ENCODE data around the gene KMT5B. TPM values are rescaled to one million over a fixed set of nuclear protein-coding genes. Genes with fewer than 3 reads are reported as not detected.

KMT5B gene
- total RNA-seq (2012; rRNA removed) = 14.6 and 17.0 TPM in 2 replicates

DNA sequence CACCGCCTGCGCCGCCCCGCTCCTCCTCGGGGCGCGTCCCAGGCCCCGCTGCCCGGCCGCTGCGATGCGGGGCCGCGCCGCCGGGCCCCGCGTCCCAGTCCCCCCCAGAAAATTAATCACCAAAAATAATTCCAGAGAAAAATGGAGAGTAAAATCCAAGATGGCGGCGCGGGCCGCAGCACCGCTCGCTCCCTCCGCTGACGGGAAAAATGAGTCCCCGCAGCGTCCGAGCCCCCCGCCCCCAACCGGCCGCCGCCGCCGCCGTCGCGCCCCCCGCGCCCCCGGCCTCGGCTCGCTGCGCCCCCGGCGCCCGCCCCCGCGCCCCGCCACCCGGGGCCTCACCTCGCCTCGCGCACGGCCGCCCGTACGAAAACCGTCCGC, at the start of gene KMT5B:
TSS of gene KMT5B (minus strand) at position 162 of the 381 bp plus-strand sequence. CDS start 23,220 bp downstream, outside the sequence.
- Histone ChIP-seq H3K4me2 (ENCODE audit: low read length) (peak within 1 kb of the TSS; percentile 99), H3K36me3 (ENCODE audit: insufficient read depth, low read length) (no peaks in the 10 kb centered on the region), H3K9ac (ENCODE audit: low read depth, low read length) (peak within 1 kb of the TSS; percentile 90), H3K4me1 (ENCODE audit: control insufficient read depth, insufficient read depth, low read length) (peaks cover 21% of the 10 kb centered on the region), H3K9me3 (replicated peaks; ENCODE audit: low read length) (no peaks in the 10 kb centered on the region), H3K27me3 (ENCODE audit: control insufficient read depth, insufficient read depth, low read length) (peaks cover 25% of the 10 kb centered on the region), H3K4me3 (ENCODE audit: low read length) (peak within 1 kb of the TSS; percentile 91)

DNA sequence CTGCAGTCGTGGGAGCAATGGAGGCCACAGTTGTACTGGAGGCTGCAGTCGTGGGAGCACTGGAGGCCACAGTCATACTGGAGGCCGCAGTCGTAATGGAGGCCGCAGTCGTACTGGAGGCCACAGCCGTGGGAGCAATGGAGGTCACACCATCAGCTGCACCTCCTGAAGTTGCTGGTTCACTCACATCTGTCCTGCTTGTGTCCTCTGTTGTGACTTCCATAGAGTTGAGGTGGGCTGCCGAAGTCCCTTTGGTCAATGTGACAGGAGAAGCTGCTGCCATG, 49.4 kb upstream of the KMT5B start:
- Histone ChIP-seq H3K4me2 (ENCODE audit: low read length) (no peak overlapping the region), H3K4me1 (ENCODE audit: control insufficient read depth, insufficient read depth, low read length) (peaks cover 2% of the 10 kb centered on the region), H3K36me3 (ENCODE audit: insufficient read depth, low read length) (peaks cover 67% of the 10 kb centered on the region), H3K27me3 (ENCODE audit: control insufficient read depth, insufficient read depth, low read length) (no peaks in the 10 kb centered on the region), H3K4me3 (ENCODE audit: low read length) (no peak overlapping the region), H3K9ac (ENCODE audit: low read depth, low read length) (no peak overlapping the region), H3K9me3 (replicated peaks; ENCODE audit: low read length) (no peaks in the 10 kb centered on the region)

DNA sequence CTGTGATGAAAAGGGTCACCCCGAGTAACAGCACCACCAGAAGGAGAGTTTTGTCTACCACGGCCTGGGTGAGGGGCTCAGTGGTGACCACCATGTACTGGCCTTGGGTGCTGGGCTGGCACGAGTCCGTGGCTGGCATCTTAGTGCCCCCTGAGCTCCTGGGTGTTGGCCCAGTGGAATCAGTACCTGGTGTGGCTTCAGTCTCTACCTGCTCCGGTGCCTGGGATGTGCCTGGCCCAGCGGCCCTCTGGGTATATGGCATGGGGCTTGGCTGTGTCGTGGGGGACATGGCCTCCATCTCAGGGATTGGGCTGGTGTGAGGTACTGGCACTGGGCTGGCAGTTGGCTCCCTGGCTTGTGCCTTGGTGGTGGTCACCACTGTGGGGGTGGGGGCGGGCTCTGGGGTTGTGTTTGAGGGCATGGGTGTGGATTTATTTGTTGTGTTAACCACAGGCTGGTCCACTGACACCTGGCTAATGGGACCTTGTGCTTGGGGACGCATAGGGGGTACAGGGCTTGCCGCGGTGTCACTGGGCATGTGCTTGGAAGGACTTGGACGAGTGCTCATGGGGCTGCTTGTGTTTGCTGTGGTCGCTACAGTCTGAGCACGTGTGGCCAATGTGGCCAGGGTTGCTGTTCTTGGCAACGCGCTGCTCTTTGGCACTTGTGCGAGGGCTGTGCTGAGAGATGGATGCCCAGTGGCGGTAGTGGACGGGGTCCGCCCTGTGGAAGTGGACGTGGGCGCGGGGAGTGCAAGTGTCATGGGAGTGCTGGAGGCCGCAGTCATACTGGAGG, 48.9 kb upstream of the KMT5B start:
- H3K36me3 ChIP-seq (ENCODE audit: insufficient read depth, low read length) = peaks cover 61% of the 10 kb centered on the region

DNA sequence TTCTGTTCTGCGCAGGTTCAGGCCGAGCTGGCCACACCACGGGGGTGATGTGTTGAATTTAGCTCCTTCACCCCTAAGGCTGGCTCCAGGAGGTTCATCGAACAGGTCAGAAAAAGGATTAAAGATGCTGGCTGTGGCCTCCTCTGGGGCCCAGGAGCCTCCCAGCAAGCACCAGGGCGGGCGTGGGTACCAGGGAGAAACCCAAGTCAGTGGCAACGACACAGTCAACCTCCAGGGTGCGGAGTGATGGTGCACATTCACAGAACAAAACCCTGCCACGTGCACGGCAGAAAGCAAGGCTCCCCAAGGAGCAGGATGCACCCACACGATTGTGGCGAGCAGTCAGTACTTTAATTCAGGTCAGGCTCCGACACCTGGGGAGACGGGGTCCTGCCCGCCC, 47.9 kb upstream of the KMT5B start:
- Histone ChIP-seq H3K4me2 (ENCODE audit: low read length) (no peak overlapping the region), H3K9ac (ENCODE audit: low read depth, low read length) (no peak overlapping the region), H3K9me3 (replicated peaks; ENCODE audit: low read length) (no peaks in the 10 kb centered on the region), H3K4me3 (ENCODE audit: low read length) (no peak overlapping the region), H3K4me1 (ENCODE audit: control insufficient read depth, insufficient read depth, low read length) (peaks cover 3% of the 10 kb centered on the region), H3K36me3 (ENCODE audit: insufficient read depth, low read length) (peaks cover 52% of the 10 kb centered on the region), H3K27me3 (ENCODE audit: control insufficient read depth, insufficient read depth, low read length) (no peaks in the 10 kb centered on the region)

More for the DNA sequence above, 48.9 kb upstream of the KMT5B start:
- Histone ChIP-seq H3K4me3 (ENCODE audit: low read length) (no peak overlapping the region), H3K9me3 (replicated peaks; ENCODE audit: low read length) (no peaks in the 10 kb centered on the region), H3K27me3 (ENCODE audit: control insufficient read depth, insufficient read depth, low read length) (no peaks in the 10 kb centered on the region), H3K9ac (ENCODE audit: low read depth, low read length) (no peak overlapping the region), H3K4me2 (ENCODE audit: low read length) (no peak overlapping the region), H3K4me1 (ENCODE audit: control insufficient read depth, insufficient read depth, low read length) (peaks cover 3% of the 10 kb centered on the region)

DNA sequence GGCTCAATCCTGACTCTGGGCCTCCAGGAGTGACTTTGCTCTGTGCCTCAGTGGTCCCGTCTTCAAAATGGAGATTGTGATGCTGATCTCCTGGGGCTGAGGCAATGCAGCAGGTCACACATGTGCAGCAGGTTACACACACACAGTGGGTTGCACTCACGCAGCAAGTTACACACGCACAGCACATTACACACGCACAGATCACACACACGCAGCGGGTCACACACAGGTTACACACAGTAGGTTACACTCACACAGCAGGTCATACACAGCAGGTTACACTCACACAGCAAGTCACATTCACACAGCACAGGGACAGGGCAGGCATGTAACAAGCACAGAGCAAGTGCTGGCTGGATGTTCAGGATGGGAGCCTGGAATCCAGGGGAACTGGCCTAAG, 47.4 kb upstream of the KMT5B start:
- Histone ChIP-seq H3K36me3 (ENCODE audit: insufficient read depth, low read length) (peaks cover 48% of the 10 kb centered on the region), H3K27me3 (ENCODE audit: control insufficient read depth, insufficient read depth, low read length) (no peaks in the 10 kb centered on the region), H3K9ac (ENCODE audit: low read depth, low read length) (no peak overlapping the region)

DNA sequence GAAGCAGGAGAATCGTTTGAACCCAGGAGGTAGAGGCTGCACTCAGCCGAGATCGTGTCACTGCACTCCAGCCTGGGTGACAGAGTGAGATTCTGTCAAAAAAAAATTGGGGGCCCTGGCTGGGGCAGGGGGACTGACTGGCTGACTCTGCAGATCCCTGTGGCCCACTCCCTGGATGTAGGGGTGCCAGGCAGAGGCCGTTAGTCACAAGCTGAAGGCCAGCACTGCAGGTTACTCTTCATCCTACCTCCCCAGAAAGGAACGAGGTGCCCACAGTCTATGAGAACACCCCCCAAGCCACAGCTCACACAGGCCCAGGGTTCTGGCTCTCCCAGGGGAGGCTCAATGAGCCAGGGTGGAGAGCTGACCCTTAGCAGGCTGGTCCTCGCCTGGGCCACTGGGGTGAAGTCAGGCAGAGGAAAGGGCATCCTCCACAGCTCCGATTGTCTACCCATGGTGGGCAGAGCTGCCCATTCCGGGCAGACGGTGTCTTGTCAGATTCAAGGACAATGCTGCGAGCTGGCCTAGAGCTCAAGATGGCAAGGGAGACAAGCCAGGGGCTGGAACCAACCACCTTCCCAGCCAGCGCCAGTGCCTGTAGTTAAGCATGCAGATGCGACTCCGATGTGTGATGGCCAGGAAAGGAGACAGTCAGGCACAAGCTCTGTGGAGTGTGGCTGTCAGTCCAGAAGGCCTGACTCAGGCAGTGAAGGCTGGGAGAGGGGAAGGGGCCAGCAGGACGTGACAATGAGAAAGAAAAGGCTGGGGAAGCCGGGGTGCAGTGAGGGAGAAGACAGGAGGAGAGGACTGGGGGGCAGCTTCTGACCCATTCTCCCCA, 46.2 kb upstream of the KMT5B start:
- H3K4me3 ChIP-seq (ENCODE audit: low read length) = no peak overlapping the region
- peaks cover 3% of the 10 kb centered on the region for H3K4me1 ChIP-seq (ENCODE audit: control insufficient read depth, insufficient read depth, low read length)
- H3K27me3 ChIP-seq (ENCODE audit: control insufficient read depth, insufficient read depth, low read length) = no peaks in the 10 kb centered on the region
- no peaks in the 10 kb centered on the region for H3K9me3 ChIP-seq (replicated peaks; ENCODE audit: low read length)
- H3K4me2 ChIP-seq (ENCODE audit: low read length) = no peak overlapping the region
- peaks cover 38% of the 10 kb centered on the region for H3K36me3 ChIP-seq (ENCODE audit: insufficient read depth, low read length)
- H3K9ac ChIP-seq (ENCODE audit: low read depth, low read length) = no peak overlapping the region

More for the DNA sequence above, 47.4 kb upstream of the KMT5B start:
- Histone ChIP-seq H3K4me1 (ENCODE audit: control insufficient read depth, insufficient read depth, low read length) (peaks cover 3% of the 10 kb centered on the region), H3K4me2 (ENCODE audit: low read length) (no peak overlapping the region), H3K9me3 (replicated peaks; ENCODE audit: low read length) (no peaks in the 10 kb centered on the region), H3K4me3 (ENCODE audit: low read length) (no peak overlapping the region)

- Histone ChIP-seq H3K4me3 (ENCODE audit: low read length) (no peak overlapping the region), H3K9me3 (replicated peaks; ENCODE audit: low read length) (no peaks in the 10 kb centered on the region), H3K27me3 (ENCODE audit: control insufficient read depth, insufficient read depth, low read length) (no peaks in the 10 kb centered on the region), H3K4me2 (ENCODE audit: low read length) (no peak overlapping the region), H3K4me1 (ENCODE audit: control insufficient read depth, insufficient read depth, low read length) (peaks cover 3% of the 10 kb centered on the region), H3K36me3 (ENCODE audit: insufficient read depth, low read length) (peaks cover 31% of the 10 kb centered on the region), H3K9ac (ENCODE audit: low read depth, low read length) (no peak overlapping the region)
Measured at GRCh38 chr11:68258363-68258765, 45.3 kb upstream of the KMT5B start.

DNA sequence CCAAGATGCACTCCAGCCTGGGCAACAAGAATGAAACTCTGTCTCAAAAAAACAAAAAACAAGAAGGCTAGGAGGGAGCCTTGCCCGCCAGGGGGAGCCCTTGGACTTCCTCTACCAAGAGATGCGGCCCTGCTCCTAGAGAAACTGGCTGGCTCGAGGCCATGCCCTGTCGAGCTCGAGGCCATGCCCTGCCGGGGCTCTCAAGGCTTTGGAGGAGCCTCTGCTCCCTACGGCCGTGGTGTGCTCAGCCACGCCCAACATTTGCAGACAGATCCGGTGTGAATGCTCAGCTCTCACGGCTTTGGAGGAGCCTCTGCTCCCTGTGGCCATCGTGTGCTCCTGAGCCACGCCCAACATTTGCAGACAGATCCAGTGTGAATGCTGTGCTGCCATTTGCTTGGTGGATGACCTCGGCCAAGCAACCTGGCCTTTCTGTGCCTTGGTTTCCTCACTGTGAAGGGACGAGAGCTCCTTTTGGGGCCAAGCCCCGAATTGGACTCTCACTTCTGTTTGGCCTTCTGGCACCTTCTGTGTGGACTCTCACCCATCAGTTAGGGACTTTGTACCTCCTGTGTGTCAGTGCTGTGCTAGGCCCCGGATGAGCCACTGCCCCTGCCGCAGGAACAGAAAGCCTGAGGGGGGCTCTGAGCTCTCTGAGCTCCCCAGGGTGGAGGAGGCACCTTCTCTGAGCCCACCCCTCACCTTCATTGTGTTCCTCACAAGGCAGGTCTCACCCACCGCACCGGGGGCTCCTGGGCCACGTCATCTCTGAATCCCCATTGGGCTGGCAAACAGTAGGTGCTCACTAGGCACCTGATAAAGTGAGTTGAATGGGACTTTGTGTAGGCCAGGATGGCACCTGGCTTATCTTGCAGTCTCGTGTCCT, 44.6 kb upstream of the KMT5B start:
- Histone ChIP-seq H3K27me3 (ENCODE audit: control insufficient read depth, insufficient read depth, low read length) (no peaks in the 10 kb centered on the region), H3K36me3 (ENCODE audit: insufficient read depth, low read length) (peaks cover 24% of the 10 kb centered on the region), H3K4me1 (ENCODE audit: control insufficient read depth, insufficient read depth, low read length) (peaks cover 3% of the 10 kb centered on the region), H3K4me2 (ENCODE audit: low read length) (peak overlapping the region; percentile 78), H3K9ac (ENCODE audit: low read depth, low read length) (no peak overlapping the region), H3K4me3 (ENCODE audit: low read length) (peak overlapping the region; percentile 40), H3K9me3 (replicated peaks; ENCODE audit: low read length) (no peaks in the 10 kb centered on the region)

DNA sequence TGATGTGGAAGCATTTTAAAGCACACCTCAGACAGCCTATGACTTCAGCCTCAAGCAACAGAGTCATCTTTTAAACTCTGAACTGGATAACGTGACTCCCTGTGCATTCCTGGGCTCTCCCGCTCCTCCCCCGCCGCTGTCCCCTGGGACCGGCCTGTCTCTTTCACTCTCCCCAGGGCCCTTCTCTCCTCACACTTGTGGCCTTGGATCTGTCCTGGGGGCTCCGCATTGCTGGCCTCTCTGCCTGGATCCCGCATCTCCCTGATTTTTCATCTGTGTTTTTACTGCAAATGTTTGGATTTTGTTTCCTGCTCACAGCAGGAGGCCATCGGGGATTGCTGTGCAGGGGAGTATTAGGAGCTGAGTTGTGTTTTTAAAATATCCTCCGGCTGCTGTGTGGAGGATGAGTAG, 43.2 kb upstream of the KMT5B start:
- Histone ChIP-seq H3K4me3 (ENCODE audit: low read length) (no peak overlapping the region), H3K27me3 (ENCODE audit: control insufficient read depth, insufficient read depth, low read length) (no peaks in the 10 kb centered on the region), H3K36me3 (ENCODE audit: insufficient read depth, low read length) (peaks cover 11% of the 10 kb centered on the region), H3K4me2 (ENCODE audit: low read length) (no peak overlapping the region), H3K9me3 (replicated peaks; ENCODE audit: low read length) (no peaks in the 10 kb centered on the region), H3K4me1 (ENCODE audit: control insufficient read depth, insufficient read depth, low read length) (peaks cover 3% of the 10 kb centered on the region), H3K9ac (ENCODE audit: low read depth, low read length) (no peak overlapping the region)

GRCh38 chr11:68255526-68255925, 42.4 kb upstream of the KMT5B start:
- H3K9me3 ChIP-seq (replicated peaks; ENCODE audit: low read length) = no peaks in the 10 kb centered on the region
- no peak overlapping the region for H3K4me3 ChIP-seq (ENCODE audit: low read length)
- no peak overlapping the region for H3K9ac ChIP-seq (ENCODE audit: low read depth, low read length)
- H3K36me3 ChIP-seq (ENCODE audit: insufficient read depth, low read length) = peaks cover 3% of the 10 kb centered on the region
- no peaks in the 10 kb centered on the region for H3K27me3 ChIP-seq (ENCODE audit: control insufficient read depth, insufficient read depth, low read length)
- H3K4me2 ChIP-seq (ENCODE audit: low read length) = no peak overlapping the region
- peaks cover 3% of the 10 kb centered on the region for H3K4me1 ChIP-seq (ENCODE audit: control insufficient read depth, insufficient read depth, low read length)

DNA sequence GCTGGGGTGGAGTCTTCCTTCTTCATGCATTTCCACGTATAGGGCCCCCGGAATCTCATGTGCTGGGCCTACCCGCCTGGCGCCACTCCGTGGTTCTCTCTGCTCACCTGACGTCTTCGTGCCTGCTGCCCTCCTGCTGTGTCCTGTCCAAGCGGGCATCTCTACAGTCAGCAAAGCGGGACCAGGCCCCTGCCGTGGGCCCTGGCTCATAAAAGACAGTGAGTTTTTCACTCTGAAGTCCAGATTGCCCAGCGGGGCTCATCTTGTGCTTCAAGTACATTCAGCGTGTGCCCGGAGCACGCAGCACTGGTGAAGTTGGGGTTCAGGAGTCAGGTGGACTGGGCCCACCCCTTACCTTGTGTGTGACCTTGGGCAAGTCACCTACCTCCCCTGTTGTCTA, 41.3 kb upstream of the KMT5B start:
- no peaks in the 10 kb centered on the region for H3K27me3 ChIP-seq (ENCODE audit: control insufficient read depth, insufficient read depth, low read length)
- no peak overlapping the region for H3K4me3 ChIP-seq (ENCODE audit: low read length)
- no peak overlapping the region for H3K4me2 ChIP-seq (ENCODE audit: low read length)
- no peaks in the 10 kb centered on the region for H3K36me3 ChIP-seq (ENCODE audit: insufficient read depth, low read length)
- peaks cover 3% of the 10 kb centered on the region for H3K4me1 ChIP-seq (ENCODE audit: control insufficient read depth, insufficient read depth, low read length)
- H3K9me3 ChIP-seq (replicated peaks; ENCODE audit: low read length) = no peaks in the 10 kb centered on the region
- no peak overlapping the region for H3K9ac ChIP-seq (ENCODE audit: low read depth, low read length)

Measured in skeletal muscle satellite cell (primary cell).